ENCODE measurements around the gene NUAK2. TPM values are rescaled to one million over a fixed set of nuclear protein-coding genes. Genes with fewer than 3 reads are reported as not detected.
A peak's percentile ranks its signal among the peaks of the same experiment; 100 is the strongest.
"Not testable (repeated sequence)": the region's sequence is repeated elsewhere in the genome, so short reads cannot be mapped to it uniquely, and the experiment has no call there.

The NUAK2 gene
- total RNA-seq, 1 donor from 2014 or later, result 45.7 TPM

- H3K4me3 ChIP-seq (ENCODE audit: low read depth, low read length), result no peak overlapping the region
- TF ChIP-seq CTCF (conservative IDR thresholded peaks at IDR 0.05; ENCODE audit: low read depth, low read length), result no peak
- no peak for DNase-seq (ENCODE audit: low read depth)
Measured at GRCh38 chr1:205287076-205287475, 34.5 kb downstream of the NUAK2 start.

- no peak overlapping the region for H3K4me3 ChIP-seq (ENCODE audit: low read depth, low read length)
- TF ChIP-seq CTCF (conservative IDR thresholded peaks at IDR 0.05; ENCODE audit: low read depth, low read length), result no peak
- no peak for DNase-seq (ENCODE audit: low read depth)
Measured at GRCh38 chr1:205286335-205286950, 35.1 kb downstream of the NUAK2 start.

- no peak for TF ChIP-seq CTCF (conservative IDR thresholded peaks at IDR 0.05; ENCODE audit: low read depth, low read length)
- no peak for DNase-seq (ENCODE audit: low read depth)
- H3K4me3 ChIP-seq (ENCODE audit: low read depth, low read length), result no peak overlapping the region
Measured at GRCh38 chr1:205285381-205286101, 36.0 kb downstream of the NUAK2 start.

- peak; percentile 84 for DNase-seq (ENCODE audit: low read depth)
- peak; percentile 26 for TF ChIP-seq CTCF (conservative IDR thresholded peaks at IDR 0.05; ENCODE audit: low read depth, low read length)
- H3K4me3 ChIP-seq (ENCODE audit: low read depth, low read length), result no peak overlapping the region
Measured at GRCh38 chr1:205284420-205285144, 37.0 kb downstream of the NUAK2 start.

- DNase-seq (ENCODE audit: low read depth), result no peak
- TF ChIP-seq CTCF (conservative IDR thresholded peaks at IDR 0.05; ENCODE audit: low read depth, low read length), result no peak
Measured at GRCh38 chr1:205283270-205284147, 38.0 kb downstream of the NUAK2 start.

GRCh38 chr1:205280666-205281395 lies 40.7 kb downstream of the NUAK2 start:
- not testable (repeated sequence) for H3K4me3 ChIP-seq (ENCODE audit: low read depth, low read length); DNase-seq (ENCODE audit: low read depth)

More at GRCh38 chr1:205283270-205284147, 38.0 kb downstream of the NUAK2 start:
- H3K4me3 ChIP-seq (ENCODE audit: low read depth, low read length), result no peak overlapping the region
